ENCODE results near the gene FAT4. TPM values are rescaled to one million over a fixed set of nuclear protein-coding genes. Genes with fewer than 3 reads are reported as not detected.

Gene FAT4
- total RNA-seq, 2 experiments from 2014 or later: not detected

- Mint-ChIP-seq H3K27ac (no peak overlapping the region), H3K27me3 (ENCODE audit: low read depth) (peaks cover 10% of the 10 kb centered on the region), H3K36me3 (ENCODE audit: low read depth) (no peaks in the 10 kb centered on the region), H3K4me3 (no peak overlapping the region), H3K9me3 (no peaks in the 10 kb centered on the region), H3K4me1 (ENCODE audit: low read depth) (no peaks in the 10 kb centered on the region)
- CTCF ChIA-PET: no interaction called here
- intact Hi-C loops (cut with micrococcal nuclease): no loop called here
- DNase-seq: no peak
Observed at GRCh38 chr4:125306112-125306511, 8.6 kb upstream of the FAT4 start.

- no peaks in the 10 kb centered on the region for H3K9me3 Mint-ChIP-seq
- no peak overlapping the region for H3K27ac Mint-ChIP-seq
- no peak overlapping the region for H3K4me3 Mint-ChIP-seq
- H3K4me1 Mint-ChIP-seq (ENCODE audit: low read depth): no peaks in the 10 kb centered on the region
- intact Hi-C loops (cut with micrococcal nuclease): no loop called here
- no peaks in the 10 kb centered on the region for H3K36me3 Mint-ChIP-seq (ENCODE audit: low read depth)
- CTCF ChIA-PET: no interaction called here
- no peak for DNase-seq
- peaks cover 12% of the 10 kb centered on the region for H3K27me3 Mint-ChIP-seq (ENCODE audit: low read depth)
Observed at GRCh38 chr4:125306533-125306932, 8.2 kb upstream of the FAT4 start.

- H3K27ac Mint-ChIP-seq: no peak overlapping the region
- DNase-seq: no peak
- H3K4me3 Mint-ChIP-seq: no peak overlapping the region
- no peaks in the 10 kb centered on the region for H3K9me3 Mint-ChIP-seq
- peaks cover 19% of the 10 kb centered on the region for H3K4me1 Mint-ChIP-seq (ENCODE audit: low read depth)
- CTCF ChIA-PET: no interaction called here
- intact Hi-C loops (cut with micrococcal nuclease): loop anchor here (5.0 kb wide), 2 partner anchors 431 to 1291 kb away; no protein-coding TSS in a partner anchor
- H3K36me3 Mint-ChIP-seq (ENCODE audit: low read depth): no peaks in the 10 kb centered on the region
- peaks cover 43% of the 10 kb centered on the region for H3K27me3 Mint-ChIP-seq (ENCODE audit: low read depth)
Observed at GRCh38 chr4:125311503-125311902, 3.3 kb upstream of the FAT4 start.

GRCh38 chr4:125313497-125313896 is 1.3 kb upstream of the FAT4 start:
- Mint-ChIP-seq H3K27ac (no peak overlapping the region), H3K9me3 (no peaks in the 10 kb centered on the region), H3K36me3 (ENCODE audit: low read depth) (no peaks in the 10 kb centered on the region), H3K4me3 (peak overlapping the region; percentile 24), H3K4me1 (ENCODE audit: low read depth) (peaks cover 33% of the 10 kb centered on the region), H3K27me3 (ENCODE audit: low read depth) (peaks cover 63% of the 10 kb centered on the region)
- intact Hi-C loops (cut with micrococcal nuclease): loop anchor here (1.0 to 5.0 kb wide), 3 partner anchors 429 to 1289 kb away; no protein-coding TSS in a partner anchor
- CTCF ChIA-PET: interaction anchor here (0.6 to 0.7 kb wide), 2 partner anchors 11 to 145 kb away, joined by 3 read pairs; no protein-coding TSS in a partner anchor
- peak; percentile 33 for DNase-seq

GRCh38 chr4:125313989-125314667 is 627 bp upstream of the FAT4 start:
- H3K9me3 Mint-ChIP-seq: no peaks in the 10 kb centered on the region
- intact Hi-C loops (cut with micrococcal nuclease): loop anchor here (1.0 to 5.0 kb wide), 3 partner anchors 428 to 1288 kb away; no protein-coding TSS in a partner anchor
- H3K4me1 Mint-ChIP-seq (ENCODE audit: low read depth): peaks cover 33% of the 10 kb centered on the region
- H3K27me3 Mint-ChIP-seq (ENCODE audit: low read depth): peaks cover 68% of the 10 kb centered on the region
- H3K27ac Mint-ChIP-seq: no peak overlapping the region
- no peaks in the 10 kb centered on the region for H3K36me3 Mint-ChIP-seq (ENCODE audit: low read depth)
- H3K4me3 Mint-ChIP-seq: peak overlapping the region; percentile 75
- no peak for DNase-seq
- CTCF ChIA-PET: interaction anchor here (0.6 to 0.7 kb wide), 2 partner anchors 11 to 144 kb away, joined by 3 read pairs; no protein-coding TSS in a partner anchor

DNA sequence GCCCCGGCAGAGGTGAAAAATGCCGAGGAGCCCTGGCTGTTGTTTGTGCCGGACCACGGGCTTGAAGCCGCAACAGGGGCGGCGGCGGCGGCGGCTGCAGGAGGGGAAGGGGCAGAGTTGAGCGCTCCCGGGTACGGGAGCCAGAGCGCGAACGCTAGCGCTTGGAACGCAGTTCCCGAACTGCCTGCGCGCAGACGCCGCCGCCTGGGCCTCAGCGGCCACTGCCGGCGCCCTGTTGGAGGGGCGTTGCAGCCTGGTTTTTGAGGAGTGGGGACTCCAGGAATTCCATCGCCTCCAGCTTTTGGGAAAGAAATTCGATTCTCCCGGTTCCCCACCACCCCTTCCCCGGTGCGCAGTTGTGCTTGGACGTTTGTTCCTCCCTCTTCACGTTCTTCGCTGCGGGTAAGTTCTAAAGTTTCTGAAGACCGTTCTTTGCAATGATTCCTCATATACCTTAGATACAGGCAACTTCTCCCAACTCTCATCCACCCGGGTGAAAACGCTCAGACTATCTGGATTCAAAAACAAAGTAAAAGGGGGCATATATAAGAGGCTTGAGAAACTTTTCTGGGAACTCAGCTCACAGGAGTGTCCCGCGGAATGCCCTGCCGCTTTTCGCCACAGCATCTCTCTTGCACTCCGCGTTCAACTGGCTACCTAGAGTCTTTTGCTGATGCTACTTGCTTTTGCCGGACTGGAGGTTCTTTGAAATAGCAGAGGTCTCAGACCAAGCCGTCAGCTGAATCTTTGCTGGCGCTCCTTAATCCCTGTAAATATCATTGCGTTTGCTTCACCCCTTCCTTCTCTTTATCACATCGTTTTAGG is 1.0 kb downstream of the FAT4 start:
- Mint-ChIP-seq H3K9me3 (no peaks in the 10 kb centered on the region), H3K4me1 (ENCODE audit: low read depth) (peaks cover 33% of the 10 kb centered on the region), H3K27ac (no peak overlapping the region), H3K27me3 (ENCODE audit: low read depth) (peaks cover 74% of the 10 kb centered on the region), H3K4me3 (peak overlapping the region; percentile 75), H3K36me3 (ENCODE audit: low read depth) (no peaks in the 10 kb centered on the region)
- peak; percentile 7 for DNase-seq
- intact Hi-C loops (cut with micrococcal nuclease): no loop called here
- CTCF ChIA-PET: no interaction called here

DNA sequence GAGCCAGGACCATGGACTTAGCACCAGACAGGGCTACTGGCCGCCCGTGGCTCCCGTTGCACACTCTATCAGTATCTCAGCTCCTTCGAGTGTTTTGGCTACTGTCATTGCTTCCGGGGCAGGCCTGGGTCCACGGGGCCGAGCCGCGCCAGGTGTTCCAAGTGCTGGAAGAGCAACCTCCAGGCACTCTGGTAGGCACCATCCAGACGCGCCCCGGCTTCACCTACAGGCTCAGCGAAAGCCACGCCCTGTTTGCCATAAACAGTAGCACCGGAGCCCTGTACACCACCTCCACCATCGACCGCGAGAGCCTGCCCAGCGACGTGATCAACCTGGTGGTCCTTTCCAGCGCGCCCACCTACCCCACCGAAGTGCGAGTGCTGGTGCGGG is 1.6 kb downstream of the FAT4 start:
- H3K36me3 Mint-ChIP-seq (ENCODE audit: low read depth): no peaks in the 10 kb centered on the region
- H3K4me3 Mint-ChIP-seq: peak overlapping the region; percentile 60
- no peaks in the 10 kb centered on the region for H3K9me3 Mint-ChIP-seq
- H3K27me3 Mint-ChIP-seq (ENCODE audit: low read depth): peaks cover 75% of the 10 kb centered on the region
- peak; percentile 4 for DNase-seq
- intact Hi-C loops (cut with micrococcal nuclease): no loop called here
- CTCF ChIA-PET: no interaction called here
- peaks cover 33% of the 10 kb centered on the region for H3K4me1 Mint-ChIP-seq (ENCODE audit: low read depth)
- no peak overlapping the region for H3K27ac Mint-ChIP-seq

DNA sequence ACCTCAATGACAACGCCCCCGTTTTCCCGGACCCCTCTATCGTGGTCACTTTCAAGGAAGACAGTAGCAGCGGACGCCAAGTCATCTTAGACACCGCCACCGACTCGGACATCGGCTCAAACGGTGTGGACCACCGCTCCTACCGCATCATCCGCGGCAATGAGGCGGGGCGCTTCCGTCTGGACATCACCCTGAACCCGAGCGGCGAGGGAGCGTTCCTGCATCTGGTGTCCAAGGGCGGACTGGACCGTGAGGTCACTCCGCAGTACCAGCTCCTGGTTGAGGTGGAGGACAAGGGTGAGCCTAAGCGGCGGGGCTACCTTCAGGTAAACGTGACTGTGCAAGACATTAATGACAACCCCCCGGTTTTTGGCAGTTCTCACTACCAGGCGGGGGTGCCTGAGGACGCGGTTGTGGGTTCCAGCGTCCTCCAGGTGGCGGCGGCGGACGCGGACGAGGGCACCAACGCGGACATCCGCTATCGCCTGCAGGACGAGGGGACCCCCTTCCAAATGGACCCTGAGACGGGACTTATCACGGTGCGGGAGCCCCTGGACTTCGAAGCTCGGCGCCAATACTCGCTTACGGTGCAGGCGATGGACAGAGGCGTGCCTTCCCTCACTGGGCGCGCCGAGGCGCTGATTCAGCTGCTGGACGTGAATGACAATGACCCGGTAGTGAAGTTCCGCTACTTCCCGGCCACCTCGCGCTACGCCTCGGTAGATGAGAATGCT is 2.2 kb downstream of the FAT4 start:
- CTCF ChIA-PET: interaction anchor here (1.4 kb wide), 1 partner anchor 9 kb away, joined by 3 read pairs; no protein-coding TSS in a partner anchor

DNA sequence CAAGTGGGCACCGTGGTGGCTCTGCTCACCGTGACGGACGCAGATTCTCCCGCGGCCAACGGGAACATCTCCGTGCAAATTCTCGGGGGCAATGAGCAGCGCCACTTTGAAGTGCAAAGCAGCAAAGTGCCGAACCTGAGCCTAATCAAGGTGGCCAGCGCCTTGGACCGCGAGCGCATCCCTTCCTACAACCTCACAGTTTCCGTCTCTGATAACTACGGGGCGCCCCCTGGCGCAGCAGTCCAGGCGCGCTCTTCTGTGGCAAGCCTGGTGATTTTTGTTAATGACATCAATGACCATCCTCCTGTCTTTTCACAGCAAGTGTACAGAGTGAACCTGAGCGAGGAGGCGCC is 2.7 kb downstream of the FAT4 start:
- no peaks in the 10 kb centered on the region for H3K36me3 Mint-ChIP-seq (ENCODE audit: low read depth)
- CTCF ChIA-PET: interaction anchor here (1.4 kb wide), 1 partner anchor 9 kb away, joined by 3 read pairs; no protein-coding TSS in a partner anchor
- H3K9me3 Mint-ChIP-seq: no peaks in the 10 kb centered on the region
- intact Hi-C loops (cut with micrococcal nuclease): no loop called here
- no peak overlapping the region for H3K27ac Mint-ChIP-seq
- peak; percentile 5 for DNase-seq
- peaks cover 33% of the 10 kb centered on the region for H3K4me1 Mint-ChIP-seq (ENCODE audit: low read depth)
- no peak overlapping the region for H3K4me3 Mint-ChIP-seq
- peaks cover 70% of the 10 kb centered on the region for H3K27me3 Mint-ChIP-seq (ENCODE audit: low read depth)

More for the DNA sequence above, 2.2 kb downstream of the FAT4 start:
- Mint-ChIP-seq H3K27me3 (ENCODE audit: low read depth) (peaks cover 73% of the 10 kb centered on the region), H3K27ac (no peak overlapping the region), H3K36me3 (ENCODE audit: low read depth) (no peaks in the 10 kb centered on the region), H3K4me3 (no peak overlapping the region), H3K9me3 (no peaks in the 10 kb centered on the region), H3K4me1 (ENCODE audit: low read depth) (peaks cover 33% of the 10 kb centered on the region)
- no peak for DNase-seq
- intact Hi-C loops (cut with micrococcal nuclease): no loop called here

GRCh38 chr4:125319311-125319710 is 4.6 kb downstream of the FAT4 start:
- Mint-ChIP-seq H3K36me3 (ENCODE audit: low read depth) (no peaks in the 10 kb centered on the region), H3K4me3 (no peak overlapping the region), H3K27me3 (ENCODE audit: low read depth) (peaks cover 62% of the 10 kb centered on the region), H3K9me3 (no peaks in the 10 kb centered on the region), H3K27ac (no peak overlapping the region), H3K4me1 (ENCODE audit: low read depth) (peaks cover 29% of the 10 kb centered on the region)
- no peak for DNase-seq
- CTCF ChIA-PET: no interaction called here
- intact Hi-C loops (cut with micrococcal nuclease): no loop called here

- CTCF ChIA-PET: no interaction called here
- DNase-seq: no peak
- Mint-ChIP-seq H3K27ac (no peak overlapping the region), H3K27me3 (ENCODE audit: low read depth) (peaks cover 41% of the 10 kb centered on the region), H3K9me3 (no peaks in the 10 kb centered on the region), H3K36me3 (ENCODE audit: low read depth) (no peaks in the 10 kb centered on the region), H3K4me1 (ENCODE audit: low read depth) (peaks cover 10% of the 10 kb centered on the region), H3K4me3 (no peak overlapping the region)
- intact Hi-C loops (cut with micrococcal nuclease): no loop called here
Observed at GRCh38 chr4:125321709-125322365, 7.1 kb downstream of the FAT4 start.

GRCh38 chr4:125322366-125322730 is 7.6 kb downstream of the FAT4 start:
- no peak for DNase-seq
- no peak overlapping the region for H3K4me3 Mint-ChIP-seq
- peaks cover 35% of the 10 kb centered on the region for H3K27me3 Mint-ChIP-seq (ENCODE audit: low read depth)
- CTCF ChIA-PET: no interaction called here
- peaks cover 6% of the 10 kb centered on the region for H3K4me1 Mint-ChIP-seq (ENCODE audit: low read depth)
- no peaks in the 10 kb centered on the region for H3K36me3 Mint-ChIP-seq (ENCODE audit: low read depth)
- intact Hi-C loops (cut with micrococcal nuclease): no loop called here
- H3K9me3 Mint-ChIP-seq: no peaks in the 10 kb centered on the region
- no peak overlapping the region for H3K27ac Mint-ChIP-seq
